ENCODE results near the gene GSTCD. TPM values are rescaled to one million over a fixed set of nuclear protein-coding genes. Genes with fewer than 3 reads are reported as not detected.
A peak's percentile ranks its signal among the peaks of the same experiment; 100 is the strongest.

The GSTCD gene
- total and polyA plus RNA-seq, 2 donors (not counting 1 experiment from before 2014, with no cell fraction given) = 5.0 to 13.2 TPM

DNA sequence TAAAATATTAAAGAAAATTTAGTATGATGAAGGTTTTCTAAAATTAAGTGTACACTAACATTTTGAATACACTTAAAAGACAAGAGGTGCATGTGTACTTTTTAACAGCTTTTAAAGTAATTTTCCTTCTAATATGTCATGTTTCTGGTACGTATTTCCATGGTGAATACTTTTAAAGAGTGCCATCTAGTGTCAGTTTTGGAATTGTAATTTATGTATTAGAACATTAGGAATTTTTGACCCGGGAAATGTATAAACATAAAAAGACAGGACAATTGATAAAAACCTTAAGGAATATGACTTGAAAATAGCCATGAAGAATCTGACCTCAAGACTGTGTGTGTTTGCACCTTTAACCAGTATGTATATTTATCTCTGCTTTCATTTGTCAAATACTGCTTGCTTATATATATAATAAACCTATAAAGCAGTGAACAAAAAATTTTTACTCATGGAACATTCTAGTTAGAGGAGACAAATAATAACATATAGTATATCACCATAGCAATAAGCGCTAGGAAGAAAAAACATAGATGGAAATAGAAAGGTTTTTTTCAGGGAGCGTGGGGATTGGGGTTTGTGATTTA is 7.2 kb downstream of the GSTCD start:
- no peaks in the 10 kb centered on the region for H3K27me3 Mint-ChIP-seq
- H3K4me1 Mint-ChIP-seq = peaks cover 19% of the 10 kb centered on the region
- H3K9ac ChIP-seq (ENCODE audit: low read length) = no peak overlapping the region
- 100% methylated on average over 1 of the region's 4 CpGs for WGBS (ENCODE audit: insufficient coverage)
- no peaks in the 10 kb centered on the region for H3K9me3 ChIP-seq (ENCODE audit: control extremely low read depth in 1 of 3, control insufficient read depth in 2 of 3, insufficient read depth in 1 of 3, low read length in 2 of 3)
- ATAC-seq (ENCODE audit: low read depth) (no peak), DNase-seq (peak; percentile 60)
- ChIA-PET CTCF (interaction anchor here (0.6 to 3.1 kb wide), 13 partner anchors 11 to 785 kb away, joined by 3 to 39 read pairs (median 3); partner anchors contain the start of gene PPA2), POLR2A (no interaction called here)
- no peaks in the 10 kb centered on the region for H4K20me1 ChIP-seq (ENCODE audit: control insufficient read depth, insufficient read depth, low read length, poor library complexity, severe bottlenecking)
- H3K9me3 Mint-ChIP-seq (ENCODE audit: insufficient read depth) = no peaks in the 10 kb centered on the region
- H3K27ac ChIP-seq (ENCODE audit: low read length in 2 of 2) = no peak overlapping the region
- no peak overlapping the region for H2AFZ ChIP-seq (ENCODE audit: insufficient read depth, low read depth, low read length, poor library complexity, severe bottlenecking)
- no peak overlapping the region for H3K4me3 Mint-ChIP-seq
- peaks cover 8 to 11% of the 10 kb centered on the region in 2 donors for H3K4me1 ChIP-seq (ENCODE audit: control insufficient read depth in 2 of 2, insufficient read depth in 2 of 2, low read length in 2 of 2)
- no peaks in the 10 kb centered on the region for H3K36me3 ChIP-seq (replicated peaks in 1 of 2; ENCODE audit: control extremely low read depth in 1 of 2, control insufficient read depth in 1 of 2, extremely low read depth in 1 of 2, insufficient read depth in 2 of 2, low read length in 1 of 2)
- TF ChIP-seq, protein P1, sequence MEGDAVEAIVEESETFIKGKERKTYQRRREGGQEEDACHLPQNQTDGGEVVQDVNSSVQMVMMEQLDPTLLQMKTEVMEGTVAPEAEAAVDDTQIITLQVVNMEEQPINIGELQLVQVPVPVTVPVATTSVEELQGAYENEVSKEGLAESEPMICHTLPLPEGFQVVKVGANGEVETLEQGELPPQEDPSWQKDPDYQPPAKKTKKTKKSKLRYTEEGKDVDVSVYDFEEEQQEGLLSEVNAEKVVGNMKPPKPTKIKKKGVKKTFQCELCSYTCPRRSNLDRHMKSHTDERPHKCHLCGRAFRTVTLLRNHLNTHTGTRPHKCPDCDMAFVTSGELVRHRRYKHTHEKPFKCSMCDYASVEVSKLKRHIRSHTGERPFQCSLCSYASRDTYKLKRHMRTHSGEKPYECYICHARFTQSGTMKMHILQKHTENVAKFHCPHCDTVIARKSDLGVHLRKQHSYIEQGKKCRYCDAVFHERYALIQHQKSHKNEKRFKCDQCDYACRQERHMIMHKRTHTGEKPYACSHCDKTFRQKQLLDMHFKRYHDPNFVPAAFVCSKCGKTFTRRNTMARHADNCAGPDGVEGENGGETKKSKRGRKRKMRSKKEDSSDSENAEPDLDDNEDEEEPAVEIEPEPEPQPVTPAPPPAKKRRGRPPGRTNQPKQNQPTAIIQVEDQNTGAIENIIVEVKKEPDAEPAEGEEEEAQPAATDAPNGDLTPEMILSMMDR (IDR thresholded peaks at IDR 0.05) = peak; percentile 77
- no peak for TF ChIP-seq EZH2 (IDR thresholded peaks at IDR 0.05; ENCODE audit: borderline replicate concordance, insufficient read depth, low read depth, low read length, poor library complexity, severe bottlenecking)
- intact Hi-C loops (cut with micrococcal nuclease) = loop anchor here (1.0 to 2.0 kb wide), 3 partner anchors 194 to 785 kb away; no protein-coding TSS in a partner anchor
- no peaks in the 10 kb centered on the region for H3K27me3 ChIP-seq (replicated peaks in 1 of 4; ENCODE audit: control extremely low read depth in 1 of 4, control insufficient read depth in 3 of 4, insufficient read depth in 4 of 4, low read length in 3 of 4)
- H3K4me3 ChIP-seq (ENCODE audit: control extremely low read depth in 1 of 5, extremely low read depth in 1 of 5, insufficient read depth in 1 of 5, low read depth in 2 of 5, low read length in 4 of 5) = no peak overlapping the region
- peak overlapping the region; percentile 29 for H3K4me2 ChIP-seq (replicated peaks; ENCODE audit: low read depth, low read length, poor library complexity, severe bottlenecking)
- H3K79me2 ChIP-seq (ENCODE audit: control insufficient read depth, insufficient read depth, low read length) = peaks cover 10% of the 10 kb centered on the region
- H3K27ac Mint-ChIP-seq = no peak overlapping the region

DNA sequence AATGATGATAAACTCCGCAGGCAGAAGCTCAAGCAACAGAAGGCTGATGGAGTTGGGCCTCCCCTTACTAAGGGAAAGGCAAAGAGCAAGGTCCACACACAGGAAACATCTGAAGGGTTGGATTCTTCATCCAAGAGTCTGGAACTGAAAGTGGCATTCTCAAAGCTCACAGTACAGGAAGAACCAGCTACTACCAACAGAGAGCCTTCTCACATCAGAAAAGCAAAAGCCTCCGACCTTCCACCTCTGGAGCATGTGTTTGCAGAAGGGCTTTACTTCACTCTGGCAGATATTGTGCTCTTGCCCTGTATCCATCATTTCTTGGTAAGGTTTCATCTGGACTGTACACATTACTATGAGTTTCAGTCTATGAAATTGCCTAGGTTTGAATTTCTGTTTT is 10.6 kb downstream of the GSTCD start:
- CTCF ChIA-PET = interaction anchor here (0.7 to 1.8 kb wide), 3 partner anchors 11 to 236 kb away, joined by 3 to 8 read pairs (median 5); partner anchors contain the start of genes GSTCD and INTS12
- Histone ChIP-seq H3K79me2 (ENCODE audit: control insufficient read depth, insufficient read depth, low read length) (peaks cover 9% of the 10 kb centered on the region), H3K27ac (ENCODE audit: low read length in 2 of 2) (no peak overlapping the region), H3K4me2 (replicated peaks; ENCODE audit: low read depth, low read length, poor library complexity, severe bottlenecking) (no peak overlapping the region), H3K36me3 (replicated peaks in 1 of 2; ENCODE audit: control extremely low read depth in 1 of 2, control insufficient read depth in 1 of 2, extremely low read depth in 1 of 2, insufficient read depth in 2 of 2, low read length in 1 of 2) (no peaks in the 10 kb centered on the region), H2AFZ (ENCODE audit: insufficient read depth, low read depth, low read length, poor library complexity, severe bottlenecking) (no peak overlapping the region), H3K4me3 (ENCODE audit: control extremely low read depth in 1 of 5, extremely low read depth in 1 of 5, insufficient read depth in 1 of 5, low read depth in 2 of 5, low read length in 4 of 5) (no peak overlapping the region), H3K4me1 (ENCODE audit: control insufficient read depth in 2 of 2, insufficient read depth in 2 of 2, low read length in 2 of 2) (peaks cover 4 to 7% of the 10 kb centered on the region in 2 donors), H3K9me3 (ENCODE audit: control extremely low read depth in 1 of 3, control insufficient read depth in 2 of 3, insufficient read depth in 1 of 3, low read length in 2 of 3) (no peaks in the 10 kb centered on the region), H3K9ac (ENCODE audit: low read length) (no peak overlapping the region), H4K20me1 (ENCODE audit: control insufficient read depth, insufficient read depth, low read length, poor library complexity, severe bottlenecking) (no peaks in the 10 kb centered on the region), H3K27me3 (replicated peaks in 1 of 4; ENCODE audit: control extremely low read depth in 1 of 4, control insufficient read depth in 3 of 4, insufficient read depth in 4 of 4, low read length in 3 of 4) (no peaks in the 10 kb centered on the region)
- H3K27ac Mint-ChIP-seq = no peak overlapping the region
- TF ChIP-seq EZH2 (IDR thresholded peaks at IDR 0.05; ENCODE audit: borderline replicate concordance, insufficient read depth, low read depth, low read length, poor library complexity, severe bottlenecking) = no peak
- TF ChIP-seq, protein P1 (IDR thresholded peaks at IDR 0.05) = no peak
- ATAC-seq (ENCODE audit: low read depth) (no peak), DNase-seq (no peak)
- H3K27me3 Mint-ChIP-seq = no peaks in the 10 kb centered on the region
- H3K9me3 Mint-ChIP-seq (ENCODE audit: insufficient read depth) = no peaks in the 10 kb centered on the region
- POLR2A ChIA-PET = no interaction called here
- no CpG with 5 or more reads among the region's 2 CpGs for WGBS (ENCODE audit: insufficient coverage)
- no peak overlapping the region for H3K4me3 Mint-ChIP-seq
- H3K4me1 Mint-ChIP-seq = peaks cover 8% of the 10 kb centered on the region
- intact Hi-C loops (cut with micrococcal nuclease) = no loop called here

Measured in B cell (primary cell).